Neural crest cell (in vitro differentiated cells): ENCODE data around the gene ADAMTS15. TPM values are rescaled to one million over a fixed set of nuclear protein-coding genes. Genes with fewer than 3 reads are reported as not detected.

Experiments used
- DNase-seq: peaks from one replicate; pipeline ENCODE4 v3.0.0; 2021; ENCODE audit warnings: low read depth, mixed read lengths, low spot score
- H3K27ac Mint-ChIP-seq: one replicate; pipeline ENCODE4 v1.8.0; 2021; ENCODE audit warnings: mild to moderate bottlenecking, mixed read lengths; ENCODE audit not compliant: unreplicated experiment
- H3K27me3 Mint-ChIP-seq: 2 replicates; pipeline ENCODE4 v1.8.0; 2021; ENCODE audit warnings: low read depth, mild to moderate bottlenecking, mixed read lengths
- H3K36me3 Mint-ChIP-seq: 2 replicates; pipeline ENCODE4 v1.8.0; 2021; ENCODE audit warnings: low read depth, mild to moderate bottlenecking, mixed read lengths
- H3K4me1 Mint-ChIP-seq: 2 replicates; pipeline ENCODE4 v1.8.0; 2021; ENCODE audit warnings: mixed read lengths
- H3K4me3 Mint-ChIP-seq: one replicate; pipeline ENCODE4 v1.8.0; 2021; ENCODE audit warnings: mild to moderate bottlenecking, mixed read lengths
- H3K9me3 Mint-ChIP-seq: 2 replicates; pipeline ENCODE4 v1.8.0; 2021; ENCODE audit warnings: mixed read lengths
- CTCF ChIP-seq: fragments of 200-600 bp; sonication (generic); conservative IDR thresholded peaks from 2 replicates; pipeline ENCODE4 v1.5.0; 2021; ENCODE audit warnings: antibody characterized with exemption, mild to moderate bottlenecking
- total RNA-seq: library from RNA; stranded (reverse); gene quantifications from 2 replicates; pipeline ENCODE4 v1.2.1, GENCODE V29; 2021

ADAMTS15 gene
- total RNA-seq, 1 donor from 2014 or later, result 7.7 TPM

DNA sequence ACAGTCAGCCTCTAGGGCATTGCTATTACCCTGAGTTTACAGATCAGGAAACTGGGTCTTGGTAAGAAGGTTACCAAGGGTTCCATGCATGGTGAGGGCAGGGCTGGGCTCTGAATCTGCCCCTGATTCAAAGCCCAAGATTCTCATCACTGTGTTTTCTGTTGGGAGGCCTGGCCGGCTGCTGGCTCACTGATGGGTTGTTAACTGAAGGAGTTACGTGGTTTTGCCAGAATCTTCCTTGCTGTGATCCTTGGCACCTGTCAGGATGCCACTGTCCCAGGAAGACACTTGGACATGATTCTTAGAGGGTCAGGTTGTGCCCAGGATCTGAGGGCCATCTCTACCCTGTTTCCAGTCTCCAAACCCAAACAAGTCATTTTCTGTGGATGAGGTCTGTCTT is 61.5 kb downstream of the ADAMTS15 start:
- Mint-ChIP-seq H3K9me3 (peaks cover 18% of the 10 kb centered on the region), H3K36me3 (peaks cover 23% of the 10 kb centered on the region), H3K27ac (no peak overlapping the region), H3K4me3 (no peak overlapping the region), H3K4me1 (peaks cover 5% of the 10 kb centered on the region), H3K27me3 (no peaks in the 10 kb centered on the region)
- TF ChIP-seq CTCF, result no peak
- DNase-seq, result no peak

GRCh38 chr11:130510407-130511006 is 62.1 kb downstream of the ADAMTS15 start:
- no peak overlapping the region for H3K27ac Mint-ChIP-seq
- DNase-seq, result no peak
- H3K4me1 Mint-ChIP-seq, result peaks cover 10% of the 10 kb centered on the region
- peaks cover 22% of the 10 kb centered on the region for H3K36me3 Mint-ChIP-seq
- H3K9me3 Mint-ChIP-seq, result peaks cover 17% of the 10 kb centered on the region
- no peak overlapping the region for H3K4me3 Mint-ChIP-seq
- no peak for TF ChIP-seq CTCF
- H3K27me3 Mint-ChIP-seq, result no peaks in the 10 kb centered on the region

DNA sequence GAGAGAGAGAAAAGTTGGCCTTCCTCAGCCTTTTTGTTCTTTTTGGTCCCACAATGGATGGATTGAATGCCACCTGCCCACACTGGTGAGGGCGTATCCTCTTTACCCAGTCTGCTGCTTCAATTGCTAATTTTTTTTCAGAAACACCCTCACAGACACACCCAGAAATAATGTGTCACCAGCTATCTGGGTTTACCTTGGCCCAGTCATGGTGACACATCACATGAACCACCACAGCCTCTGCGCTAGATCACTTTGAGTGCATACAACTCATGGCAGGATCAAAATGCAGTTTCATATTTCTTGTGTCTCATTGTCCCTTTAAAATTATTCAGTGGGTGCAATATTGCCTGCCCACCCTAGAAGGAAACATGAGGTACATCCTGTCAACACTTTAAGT is 63.3 kb downstream of the ADAMTS15 start:
- Mint-ChIP-seq H3K4me3 (no peak overlapping the region), H3K27ac (no peak overlapping the region), H3K36me3 (peaks cover 9% of the 10 kb centered on the region), H3K27me3 (no peaks in the 10 kb centered on the region), H3K9me3 (peaks cover 9% of the 10 kb centered on the region), H3K4me1 (peaks cover 19% of the 10 kb centered on the region)
- DNase-seq, result no peak
- no peak for TF ChIP-seq CTCF

DNA sequence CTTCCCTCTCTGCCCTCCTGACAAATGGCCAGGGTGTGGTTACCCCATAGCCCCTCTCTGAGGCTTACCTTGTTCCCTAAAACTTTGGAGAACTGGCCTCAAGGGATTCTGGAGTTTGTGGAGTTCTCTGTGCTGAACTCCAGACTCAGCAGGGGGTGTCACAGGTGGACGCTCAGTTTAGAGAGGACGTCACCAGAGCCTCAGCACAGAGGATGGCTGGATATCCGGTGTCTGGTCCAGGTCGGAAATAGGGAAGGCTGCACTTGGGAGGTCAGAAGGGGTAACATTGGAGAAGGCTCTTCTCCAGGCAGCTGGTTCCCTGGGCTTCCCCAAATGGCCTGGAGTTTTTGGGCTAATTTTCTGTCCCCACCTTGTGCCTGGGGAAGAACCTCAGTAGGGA is 64.2 kb downstream of the ADAMTS15 start:
- peaks cover 23% of the 10 kb centered on the region for H3K4me1 Mint-ChIP-seq
- peak overlapping the region; percentile 75 for H3K27ac Mint-ChIP-seq
- DNase-seq, result no peak
- H3K9me3 Mint-ChIP-seq, result peaks cover 8% of the 10 kb centered on the region
- H3K36me3 Mint-ChIP-seq, result peaks cover 8% of the 10 kb centered on the region
- H3K27me3 Mint-ChIP-seq, result no peaks in the 10 kb centered on the region
- no peak overlapping the region for H3K4me3 Mint-ChIP-seq
- TF ChIP-seq CTCF, result no peak

GRCh38 chr11:130513132-130513531 is 64.7 kb downstream of the ADAMTS15 start:
- Mint-ChIP-seq H3K4me1 (peaks cover 27% of the 10 kb centered on the region), H3K9me3 (peaks cover 3% of the 10 kb centered on the region), H3K27me3 (no peaks in the 10 kb centered on the region), H3K36me3 (peaks cover 3% of the 10 kb centered on the region), H3K4me3 (no peak overlapping the region), H3K27ac (no peak overlapping the region)
- no peak for TF ChIP-seq CTCF
- DNase-seq, result no peak

DNA sequence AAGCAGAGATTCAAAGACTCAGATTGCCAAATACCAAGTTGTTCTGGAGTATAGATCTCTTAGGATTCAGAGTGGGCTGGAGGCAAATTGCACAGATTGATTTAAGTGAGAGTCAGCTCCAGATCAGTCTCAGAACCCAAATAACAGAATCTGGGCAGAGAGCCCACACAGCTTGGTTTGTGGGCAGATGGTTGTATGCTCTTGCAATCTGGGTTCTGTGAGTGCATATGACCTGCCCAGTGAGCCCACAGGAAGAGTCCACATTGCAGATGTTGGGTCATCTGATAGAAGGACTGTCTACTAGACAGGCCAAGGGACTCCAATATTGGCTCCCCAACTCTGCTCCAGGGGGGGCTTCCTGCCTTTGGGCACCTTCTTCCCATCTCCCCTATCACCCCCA is 65.9 kb downstream of the ADAMTS15 start:
- Mint-ChIP-seq H3K9me3 (peaks cover 4% of the 10 kb centered on the region), H3K27ac (no peak overlapping the region), H3K36me3 (no peaks in the 10 kb centered on the region), H3K4me1 (peaks cover 27% of the 10 kb centered on the region), H3K27me3 (no peaks in the 10 kb centered on the region), H3K4me3 (no peak overlapping the region)
- TF ChIP-seq CTCF, result no peak
- no peak for DNase-seq
